HTERT RPE-1 (cell line): Measurements from ENCODE around the gene TACR2.

Experiments
- in situ Hi-C: fragments of 300-500 bp; cut with MboI; formaldehyde crosslinking; loops from 4 replicates; pipeline ENCODE4 v1.14.3; 2020; ENCODE audit warnings: low sequenced_read_pairs

Gene TACR2

GRCh38 chr10:69377933-69378332 is 38.8 kb downstream of the TACR2 start:
- in situ Hi-C loops = loop anchor here (25.0 kb wide), 1 partner anchor 141 kb away; no protein-coding TSS in a partner anchor

GRCh38 chr10:69377191-69377590 is 39.5 kb downstream of the TACR2 start:
- in situ Hi-C loops = loop anchor here (25.0 kb wide), 1 partner anchor 140 kb away; no protein-coding TSS in a partner anchor

- in situ Hi-C loops = loop anchor here (25.0 kb wide), 1 partner anchor 139 kb away; no protein-coding TSS in a partner anchor
Measured at GRCh38 chr10:69376662-69377061, 40.1 kb downstream of the TACR2 start.

GRCh38 chr10:69375307-69376151 is 41.2 kb downstream of the TACR2 start:
- in situ Hi-C loops = loop anchor here (25.0 kb wide), 1 partner anchor 138 kb away; no protein-coding TSS in a partner anchor

- in situ Hi-C loops = loop anchor here (25.0 kb wide), 1 partner anchor 138 kb away; no protein-coding TSS in a partner anchor
Measured at GRCh38 chr10:69374931-69375306, 41.8 kb downstream of the TACR2 start.

GRCh38 chr10:69374242-69374641 is 42.5 kb downstream of the TACR2 start:
- in situ Hi-C loops = no loop called here

GRCh38 chr10:69372126-69372980 is 44.4 kb downstream of the TACR2 start:
- in situ Hi-C loops = no loop called here

GRCh38 chr10:69367469-69367868 is 49.2 kb downstream of the TACR2 start:
- in situ Hi-C loops = no loop called here

GRCh38 chr10:69366738-69367137 is 50.0 kb downstream of the TACR2 start:
- in situ Hi-C loops = no loop called here

GRCh38 chr10:69364232-69364940 is 52.3 kb downstream of the TACR2 start:
- in situ Hi-C loops = no loop called here

GRCh38 chr10:69363666-69364065 is 53.1 kb downstream of the TACR2 start:
- in situ Hi-C loops = no loop called here

GRCh38 chr10:69362471-69362954 is 54.2 kb downstream of the TACR2 start:
- in situ Hi-C loops = no loop called here

- in situ Hi-C loops = no loop called here
Measured at GRCh38 chr10:69361303-69361614, 55.5 kb downstream of the TACR2 start.

- in situ Hi-C loops = no loop called here
Measured at GRCh38 chr10:69360485-69361302, 56.0 kb downstream of the TACR2 start.

- in situ Hi-C loops = no loop called here
Measured at GRCh38 chr10:69359594-69359993, 57.1 kb downstream of the TACR2 start.

- in situ Hi-C loops = no loop called here
Measured at GRCh38 chr10:69359148-69359547, 57.6 kb downstream of the TACR2 start.

- in situ Hi-C loops = no loop called here
Measured at GRCh38 chr10:69358148-69358795, 58.4 kb downstream of the TACR2 start.

- in situ Hi-C loops = no loop called here
Measured at GRCh38 chr10:69356187-69356586, 60.5 kb downstream of the TACR2 start.

- in situ Hi-C loops = no loop called here
Measured at GRCh38 chr10:69353977-69354635, 62.6 kb downstream of the TACR2 start.
